Loucy (cell line): Measurements from ENCODE around the gene SLC10A4.
"Not testable (repeated sequence)": the region's sequence is repeated elsewhere in the genome, so short reads cannot be mapped to it uniquely, and the experiment has no call there.

Experiments
- H2AFZ ChIP-seq: fragments of 200-600 bp; sonication (generic); 2 replicates; pipeline ENCODE4 v1.6.0; 2016; ENCODE audit warnings: antibody characterized with exemption, mild to moderate bottlenecking, low read length, moderate library complexity
- H3F3A ChIP-seq: fragments of 200-600 bp; 2 replicates; pipeline ENCODE4 v1.6.0; 2016; ENCODE audit warnings: antibody characterized with exemption, low read depth, mild to moderate bottlenecking
- H3K27me3 ChIP-seq: fragments of 200-600 bp; sonication (generic); 2 replicates; pipeline ENCODE4 v1.6.1; 2014; ENCODE audit warnings: low read length, mild to moderate bottlenecking; ENCODE audit not compliant: insufficient read depth, poor library complexity, severe bottlenecking
- H3K36me3 ChIP-seq: fragments of 200-600 bp; sonication (generic); 2 replicates; pipeline ENCODE4 v1.6.1; 2016; ENCODE audit warnings: low read length; ENCODE audit not compliant: insufficient read depth
- H3K4me1 ChIP-seq: fragments of 200-600 bp; sonication (generic); 2 replicates; pipeline ENCODE4 v1.5.1; 2014; ENCODE audit warnings: low read length, mild to moderate bottlenecking; ENCODE audit not compliant: insufficient read depth, poor library complexity, severe bottlenecking
- H3K4me2 ChIP-seq: fragments of 200-600 bp; sonication (generic); 2 replicates; pipeline ENCODE4 v1.6.0; 2014; ENCODE audit warnings: antibody characterized with exemption, low read length, low read depth, mild to moderate bottlenecking; ENCODE audit not compliant: poor library complexity, severe bottlenecking
- H3K4me3 ChIP-seq: fragments of 200-600 bp; sonication (generic); 2 replicates; pipeline ENCODE4 v1.5.1; 2014; ENCODE audit warnings: low read length, mild to moderate bottlenecking, mixed read lengths; ENCODE audit not compliant: poor library complexity, severe bottlenecking
- H3K79me2 ChIP-seq: fragments of 200-600 bp; sonication (generic); 2 replicates; pipeline ENCODE4 v1.6.1; 2014; ENCODE audit warnings: low read length; ENCODE audit not compliant: insufficient read depth
- H3K9ac ChIP-seq: fragments of 200-600 bp; sonication (generic); 2 replicates; pipeline ENCODE4 v1.6.0; 2014; ENCODE audit warnings: mild to moderate bottlenecking, low read depth, low read length, moderate library complexity; ENCODE audit not compliant: poor library complexity, severe bottlenecking
- H3K9me2 ChIP-seq: fragments of 200-600 bp; sonication (generic); replicated peaks from 2 replicates; pipeline ENCODE4 v1.6.1; 2016; ENCODE audit warnings: low read depth, low read length, mixed read lengths
- H3K9me3 ChIP-seq: fragments of 200-600 bp; sonication (generic); 2 replicates; pipeline ENCODE4 v1.6.1; 2014; ENCODE audit warnings: mild to moderate bottlenecking, antibody characterized with exemption, low read length, low read depth; ENCODE audit not compliant: insufficient read depth
- H4K20me1 ChIP-seq: fragments of 200-600 bp; sonication (generic); 2 replicates; pipeline ENCODE4 v1.6.0; 2014; ENCODE audit warnings: antibody characterized with exemption, low read length, mild to moderate bottlenecking; ENCODE audit not compliant: insufficient read depth, poor library complexity, severe bottlenecking
- EZH2phosphoT487 ChIP-seq: fragments of 200-600 bp; IDR thresholded peaks from 2 replicates; pipeline ENCODE4 v1.6.1; 2018; ENCODE audit warnings: antibody characterized with exemption, mild to moderate bottlenecking, moderate library complexity, borderline replicate concordance
- TF ChIP-seq, protein P1 (sequence below): fragments of 200-600 bp; sonication (generic); conservative IDR thresholded peaks from 2 replicates; pipeline ENCODE4 v1.5.1; 2014; ENCODE audit warnings: mild to moderate bottlenecking, antibody characterized with exemption, low read length

Gene SLC10A4

GRCh38 chr4:48450740-48451139 lies 32.4 kb upstream of the SLC10A4 start:
- no peaks in the 10 kb centered on the region for H3K4me1 ChIP-seq
- H3K9ac ChIP-seq = no peak overlapping the region
- H3K9me3 ChIP-seq = no peaks in the 10 kb centered on the region
- H3K4me2 ChIP-seq = no peak overlapping the region
- H4K20me1 ChIP-seq = no peaks in the 10 kb centered on the region
- TF ChIP-seq, protein P1, sequence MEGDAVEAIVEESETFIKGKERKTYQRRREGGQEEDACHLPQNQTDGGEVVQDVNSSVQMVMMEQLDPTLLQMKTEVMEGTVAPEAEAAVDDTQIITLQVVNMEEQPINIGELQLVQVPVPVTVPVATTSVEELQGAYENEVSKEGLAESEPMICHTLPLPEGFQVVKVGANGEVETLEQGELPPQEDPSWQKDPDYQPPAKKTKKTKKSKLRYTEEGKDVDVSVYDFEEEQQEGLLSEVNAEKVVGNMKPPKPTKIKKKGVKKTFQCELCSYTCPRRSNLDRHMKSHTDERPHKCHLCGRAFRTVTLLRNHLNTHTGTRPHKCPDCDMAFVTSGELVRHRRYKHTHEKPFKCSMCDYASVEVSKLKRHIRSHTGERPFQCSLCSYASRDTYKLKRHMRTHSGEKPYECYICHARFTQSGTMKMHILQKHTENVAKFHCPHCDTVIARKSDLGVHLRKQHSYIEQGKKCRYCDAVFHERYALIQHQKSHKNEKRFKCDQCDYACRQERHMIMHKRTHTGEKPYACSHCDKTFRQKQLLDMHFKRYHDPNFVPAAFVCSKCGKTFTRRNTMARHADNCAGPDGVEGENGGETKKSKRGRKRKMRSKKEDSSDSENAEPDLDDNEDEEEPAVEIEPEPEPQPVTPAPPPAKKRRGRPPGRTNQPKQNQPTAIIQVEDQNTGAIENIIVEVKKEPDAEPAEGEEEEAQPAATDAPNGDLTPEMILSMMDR = no peak
- TF ChIP-seq EZH2phosphoT487 = no peak
- no peaks in the 10 kb centered on the region for H3K79me2 ChIP-seq
- H2AFZ ChIP-seq = no peak overlapping the region
- no peaks in the 10 kb centered on the region for H3K36me3 ChIP-seq
- no peaks in the 10 kb centered on the region for H3F3A ChIP-seq
- no peaks in the 10 kb centered on the region for H3K9me2 ChIP-seq
- no peak overlapping the region for H3K4me3 ChIP-seq
- no peaks in the 10 kb centered on the region for H3K27me3 ChIP-seq

DNA sequence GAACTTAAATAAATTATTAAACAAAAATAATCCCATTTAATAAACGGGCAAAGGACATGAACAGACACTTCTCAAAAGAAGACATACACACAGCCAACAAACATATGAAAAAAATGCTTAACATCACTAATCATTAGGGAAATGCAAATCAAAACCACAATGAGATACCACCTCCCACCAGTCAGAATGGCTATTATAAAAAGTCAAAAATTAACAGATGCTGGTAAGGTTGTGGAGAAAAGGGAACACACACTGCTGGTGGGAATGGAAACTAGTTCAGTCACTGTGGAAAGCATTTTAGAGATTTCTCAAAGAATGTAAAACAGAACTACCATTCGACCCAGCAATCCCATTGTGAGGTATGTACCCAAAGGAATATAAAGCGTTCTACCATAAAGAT lies 31.5 kb upstream of the SLC10A4 start:
- not testable (repeated sequence) for H3K9me3 ChIP-seq, H3K27me3 ChIP-seq, H3K4me3 ChIP-seq, H3K9me2 ChIP-seq, H3K4me2 ChIP-seq, H3K79me2 ChIP-seq, H3K9ac ChIP-seq, H2AFZ ChIP-seq, H3F3A ChIP-seq, H4K20me1 ChIP-seq, H3K36me3 ChIP-seq, H3K4me1 ChIP-seq

GRCh38 chr4:48454591-48454990 lies 28.6 kb upstream of the SLC10A4 start:
- Histone ChIP-seq H2AFZ (no peak overlapping the region), H3K9ac (no peak overlapping the region), H3K9me3 (no peaks in the 10 kb centered on the region), H3F3A (no peaks in the 10 kb centered on the region), H3K4me2 (no peak overlapping the region), H3K27me3 (no peaks in the 10 kb centered on the region), H3K79me2 (no peaks in the 10 kb centered on the region), H4K20me1 (no peaks in the 10 kb centered on the region), H3K4me1 (no peaks in the 10 kb centered on the region), H3K9me2 (no peaks in the 10 kb centered on the region), H3K36me3 (no peaks in the 10 kb centered on the region), H3K4me3 (no peak overlapping the region)
- TF ChIP-seq, protein P1 = no peak
- TF ChIP-seq EZH2phosphoT487 = no peak

GRCh38 chr4:48461000-48461399 lies 22.1 kb upstream of the SLC10A4 start:
- H3K36me3 ChIP-seq = no peaks in the 10 kb centered on the region
- H3K9me3 ChIP-seq = no peaks in the 10 kb centered on the region
- no peak overlapping the region for H3K9ac ChIP-seq
- no peaks in the 10 kb centered on the region for H3K4me1 ChIP-seq
- H3K9me2 ChIP-seq = no peaks in the 10 kb centered on the region
- H3F3A ChIP-seq = no peaks in the 10 kb centered on the region
- H3K4me3 ChIP-seq = no peak overlapping the region
- H4K20me1 ChIP-seq = no peaks in the 10 kb centered on the region
- no peak overlapping the region for H3K4me2 ChIP-seq
- no peak overlapping the region for H2AFZ ChIP-seq
- no peaks in the 10 kb centered on the region for H3K27me3 ChIP-seq
- no peaks in the 10 kb centered on the region for H3K79me2 ChIP-seq
- no peak for TF ChIP-seq EZH2phosphoT487
- TF ChIP-seq, protein P1 = no peak
